ENCODE measurements around the gene GMNN.

- TF ChIP-seq POLR2A (IDR thresholded peaks at IDR 0.05) (no peak), CTCF (IDR thresholded peaks at IDR 0.05) (no peak)
Measured at GRCh38 chr6:24831771-24832716, 57.3 kb downstream of the GMNN start.
